Esophagus squamous epithelium (tissue), 4 donors: ENCODE measurements around the gene ACAN.

Source experiments
- CTCF ChIP-seq, 6 experiments: fragments of 450-650 bp in 4 of 6; fragments of 200-600 bp in 2 of 6; sonication (generic) in 2 of 6; IDR thresholded peaks; one replicate each; pipeline ENCODE4 v1.5.1; 2016 to 2019; ENCODE audit warnings: antibody characterized with exemption in 6 of 6, mild to moderate bottlenecking in 4 of 6, moderate library complexity in 4 of 6
- POLR2A ChIP-seq, 4 donors: fragments of 450-650 bp; IDR thresholded peaks; one replicate each; pipeline ENCODE4 v1.6.1; 2017; ENCODE audit warnings: antibody characterized with exemption in 4 of 4, mild to moderate bottlenecking in 4 of 4, moderate library complexity in 3 of 4

GRCh38 chr15:88812133-88812532 lies 8.9 kb downstream of the ACAN start:
- TF ChIP-seq CTCF (IDR thresholded peaks at IDR 0.05) (no peak), POLR2A (IDR thresholded peaks at IDR 0.05) (no peak)
